ENCODE data around the gene SNTB2. TPM values are rescaled to one million over a fixed set of nuclear protein-coding genes. Genes with fewer than 3 reads are reported as not detected.

SNTB2 gene
- total RNA-seq, 1 experiment from 2014 or later: 20.2 TPM

GRCh38 chr16:69348222-69348621 is 161.3 kb downstream of the SNTB2 start:
- H3K9me3 ChIP-seq (ENCODE audit: control insufficient read depth, low read depth, low read length): no peaks in the 10 kb centered on the region
- H3K9ac ChIP-seq (ENCODE audit: extremely low read depth, insufficient read length, low read length): no peak overlapping the region
- H3K27me3 ChIP-seq (ENCODE audit: insufficient read depth, low read length): no peaks in the 10 kb centered on the region
- H3K56ac ChIP-seq (ENCODE audit: insufficient read length, low read depth, low read length): no peak overlapping the region
- no peaks in the 10 kb centered on the region for H3K79me1 ChIP-seq (ENCODE audit: insufficient read depth, low read depth, low read length, poor library complexity, severe bottlenecking)
- no peak overlapping the region for H3K14ac ChIP-seq (ENCODE audit: insufficient read depth, low read length)
- H3K27ac Mint-ChIP-seq: no peak overlapping the region; a peak in 1 of 7 replicates
- no peak overlapping the region for H3K4ac ChIP-seq (ENCODE audit: low read depth, low read length)
- no CpG with 5 or more reads among the region's 6 CpGs for WGBS (ENCODE audit: extremely low coverage, insufficient read length, low lambda C conversion rate)
- peaks cover 4 to 18% (median 8%) of the 10 kb centered on the region in 3 experiments for H3K36me3 Mint-ChIP-seq (ENCODE audit: insufficient read depth in 1 of 3, low read depth in 3 of 3)
- no peak overlapping the region for H4K5ac ChIP-seq (ENCODE audit: insufficient read length, low read depth, low read length)
- H3K9me3 Mint-ChIP-seq: no peaks in the 10 kb centered on the region
- TF ChIP-seq CTCF (conservative IDR thresholded peaks at IDR 0.05): no peak
- H2BK5ac ChIP-seq (ENCODE audit: insufficient read length, low read length): no peak overlapping the region
- no peak overlapping the region for H4K91ac ChIP-seq (ENCODE audit: insufficient read length, low read depth, low read length)
- no peak overlapping the region for H3K23ac ChIP-seq (ENCODE audit: insufficient read length, low read depth, low read length)
- H3K79me2 ChIP-seq (ENCODE audit: insufficient read depth, low read length): no peaks in the 10 kb centered on the region
- no peak overlapping the region for H2AK5ac ChIP-seq (ENCODE audit: insufficient read length, low read length)
- no peak for DNase-seq
- no peak overlapping the region for H3K4me2 ChIP-seq (ENCODE audit: insufficient read depth, insufficient read length, low read length)
- no peak overlapping the region for H3K18ac ChIP-seq (ENCODE audit: insufficient read length, low read depth, low read length)
- no peak overlapping the region for H3K27ac ChIP-seq (ENCODE audit: insufficient read length, low read depth, low read length)
- H4K20me1 ChIP-seq (ENCODE audit: control insufficient read depth, insufficient read depth, insufficient read length): no peaks in the 10 kb centered on the region
- H2BK12ac ChIP-seq (ENCODE audit: insufficient read length, low read depth, low read length): no peak overlapping the region
- H3K27me3 Mint-ChIP-seq (ENCODE audit: low read depth): no peaks in the 10 kb centered on the region
- no peak overlapping the region for H2AFZ ChIP-seq (ENCODE audit: low read length)
- no peaks in the 10 kb centered on the region for H3K4me1 ChIP-seq (ENCODE audit: insufficient read depth, low read length)
- no peak overlapping the region for H2BK120ac ChIP-seq (ENCODE audit: low read depth, low read length, poor library complexity, severe bottlenecking)
- H3K4me3 Mint-ChIP-seq: no peak overlapping the region
- H3K4me1 Mint-ChIP-seq: no peaks in the 10 kb centered on the region
- H4K8ac ChIP-seq (replicated peaks; ENCODE audit: insufficient read length, low read depth, low read length): no peak overlapping the region
- no peaks in the 10 kb centered on the region for H3K23me2 ChIP-seq (ENCODE audit: insufficient read length, low read depth, low read length, poor library complexity, severe bottlenecking)
- no peak overlapping the region for H3T11ph ChIP-seq (ENCODE audit: low read length)
- no peak overlapping the region for H2BK20ac ChIP-seq (ENCODE audit: low read depth, low read length, poor library complexity, severe bottlenecking)
- no peak overlapping the region for H2BK15ac ChIP-seq (ENCODE audit: low read depth, low read length)
